Neural progenitor cell (in vitro differentiated cells): Measurements from ENCODE around the gene KLC1.

Experiments
- CTCF ChIP-seq: fragments of 200-600 bp; sonication (generic); IDR thresholded peaks from 2 replicates; pipeline ENCODE4 v1.5.1; 2017; ENCODE audit warnings: antibody characterized with exemption, mild to moderate bottlenecking
- EZH2 ChIP-seq: fragments of 200-600 bp; sonication (generic); IDR thresholded peaks from 2 replicates; pipeline ENCODE4 v1.6.1; 2017; ENCODE audit warnings: antibody characterized with exemption, mild to moderate bottlenecking, moderate library complexity
- EZH2phosphoT487 ChIP-seq: fragments of 200-600 bp; sonication (generic); IDR thresholded peaks from 2 replicates; pipeline ENCODE4 v1.6.1; 2017; ENCODE audit warnings: antibody characterized with exemption

- no peak for TF ChIP-seq EZH2phosphoT487
- no peak for TF ChIP-seq CTCF
- no peak for TF ChIP-seq EZH2
These were observed 116.4 kb downstream of the KLC1 start for GRCh38 chr14:103745424-103745823.
